Measurements from ENCODE around the gene ARHGAP18. TPM values are rescaled to one million over a fixed set of nuclear protein-coding genes. Genes with fewer than 3 reads are reported as not detected.

Gene ARHGAP18
- total RNA-seq, 2 donors from 2014 or later: 14.3 to 17.7 TPM

- Histone ChIP-seq H3K27ac (ENCODE audit: low read depth, low read length) (no peak overlapping the region), H3K27me3 (ENCODE audit: control insufficient read depth, insufficient read depth, low read length, poor library complexity, severe bottlenecking) (no peaks in the 10 kb centered on the region), H3K4me1 (ENCODE audit: control insufficient read depth, insufficient read depth, low read length) (no peaks in the 10 kb centered on the region), H3K36me3 (ENCODE audit: control insufficient read depth, insufficient read depth, low read length) (no peaks in the 10 kb centered on the region), H3K4me3 (ENCODE audit: low read length) (no peak overlapping the region), H3K9me3 (ENCODE audit: control insufficient read depth, low read length) (no peaks in the 10 kb centered on the region), H3K9ac (ENCODE audit: extremely low read depth, low read length, poor library complexity, severe bottlenecking) (no peak overlapping the region)
- no peak for TF ChIP-seq CTCF (conservative IDR thresholded peaks at IDR 0.05)
- Mint-ChIP-seq H3K27me3 (ENCODE audit: insufficient read depth) (no peaks in the 10 kb centered on the region), H3K9me3 (no peaks in the 10 kb centered on the region), H3K4me3 (no peak overlapping the region), H3K36me3 (ENCODE audit: low read depth) (no peaks in the 10 kb centered on the region), H3K4me1 (peaks cover 23% of the 10 kb centered on the region), H3K27ac (no peak overlapping the region)
- no peak for DNase-seq
- WGBS, 2 experiments (ENCODE audit: insufficient coverage in 1 of 2, insufficient read length in 1 of 2): 97 to 100% methylated on average over 2 to 5 of the region's 5 CpGs
These were observed 24.3 kb downstream of the ARHGAP18 start for GRCh38 chr6:129685662-129686031.

- 90 to 94% methylated on average over 4 to 7 of the region's 8 CpGs for WGBS, 2 experiments (ENCODE audit: insufficient coverage in 1 of 2, insufficient read length in 1 of 2)
- TF ChIP-seq CTCF (conservative IDR thresholded peaks at IDR 0.05): no peak
These were observed 24.9 kb downstream of the ARHGAP18 start for GRCh38 chr6:129684903-129685661.

GRCh38 chr6:129684323-129684884 lies 25.6 kb downstream of the ARHGAP18 start:
- no peaks in the 10 kb centered on the region for H3K36me3 Mint-ChIP-seq (ENCODE audit: low read depth)
- TF ChIP-seq CTCF (conservative IDR thresholded peaks at IDR 0.05): no peak
- H3K9me3 Mint-ChIP-seq: no peaks in the 10 kb centered on the region
- peaks cover 29% of the 10 kb centered on the region for H3K4me1 Mint-ChIP-seq
- H3K27me3 Mint-ChIP-seq (ENCODE audit: insufficient read depth): no peaks in the 10 kb centered on the region
- Histone ChIP-seq H3K9me3 (ENCODE audit: control insufficient read depth, low read length) (no peaks in the 10 kb centered on the region), H3K36me3 (ENCODE audit: control insufficient read depth, insufficient read depth, low read length) (no peaks in the 10 kb centered on the region), H3K27ac (ENCODE audit: low read depth, low read length) (no peak overlapping the region), H3K9ac (ENCODE audit: extremely low read depth, low read length, poor library complexity, severe bottlenecking) (no peak overlapping the region), H3K4me1 (ENCODE audit: control insufficient read depth, insufficient read depth, low read length) (peaks cover 5% of the 10 kb centered on the region), H3K4me3 (ENCODE audit: low read length) (no peak overlapping the region), H3K27me3 (ENCODE audit: control insufficient read depth, insufficient read depth, low read length, poor library complexity, severe bottlenecking) (no peaks in the 10 kb centered on the region)
- no peak overlapping the region for H3K4me3 Mint-ChIP-seq
- no peak overlapping the region for H3K27ac Mint-ChIP-seq
- DNase-seq: no peak
- 89 to 95% methylated on average over 5 to 6 of the region's 6 CpGs for WGBS, 2 experiments (ENCODE audit: insufficient coverage in 1 of 2, insufficient read length in 1 of 2)

More at GRCh38 chr6:129684903-129685661, 24.9 kb downstream of the ARHGAP18 start:
- no peaks in the 10 kb centered on the region for H3K36me3 Mint-ChIP-seq (ENCODE audit: low read depth)
- Histone ChIP-seq H3K27ac (ENCODE audit: low read depth, low read length) (no peak overlapping the region), H3K4me3 (ENCODE audit: low read length) (no peak overlapping the region), H3K4me1 (ENCODE audit: control insufficient read depth, insufficient read depth, low read length) (no peaks in the 10 kb centered on the region), H3K36me3 (ENCODE audit: control insufficient read depth, insufficient read depth, low read length) (no peaks in the 10 kb centered on the region), H3K27me3 (ENCODE audit: control insufficient read depth, insufficient read depth, low read length, poor library complexity, severe bottlenecking) (no peaks in the 10 kb centered on the region), H3K9me3 (ENCODE audit: control insufficient read depth, low read length) (no peaks in the 10 kb centered on the region), H3K9ac (ENCODE audit: extremely low read depth, low read length, poor library complexity, severe bottlenecking) (no peak overlapping the region)
- no peak overlapping the region for H3K27ac Mint-ChIP-seq
- no peak overlapping the region for H3K4me3 Mint-ChIP-seq
- peaks cover 24% of the 10 kb centered on the region for H3K4me1 Mint-ChIP-seq
- no peaks in the 10 kb centered on the region for H3K9me3 Mint-ChIP-seq
- H3K27me3 Mint-ChIP-seq (ENCODE audit: insufficient read depth): no peaks in the 10 kb centered on the region
- DNase-seq: no peak

Measured in endodermal cell (in vitro differentiated cells).